B cell (primary cell): Measurements from ENCODE around the gene SPATA21. TPM values are rescaled to one million over a fixed set of nuclear protein-coding genes. Genes with fewer than 3 reads are reported as not detected.

Experiments used
- ATAC-seq: fragments of 200-7000 bp; cut with Tn5 transposase; one replicate; pipeline ENCODE4 v1.10.0; 2021; ENCODE audit warnings: low read depth, mild to moderate bottlenecking, moderate number of reproducible peaks, moderate library complexity
- CTCF ChIA-PET: fragments of 350-600 bp; sonication (Branson Sonifier 250); formaldehyde crosslinking; loops from one replicate; lab custom pipeline; 2021; ENCODE audit warnings: antibody characterized with exemption, inconsistent platforms; lab: Charles Lee
- POLR2A ChIA-PET: fragments of 350-600 bp; sonication (Branson Sonifier 250); formaldehyde crosslinking; loops from one replicate; lab custom pipeline; 2021; ENCODE audit warnings: antibody characterized with exemption; lab: Charles Lee
- DNase-seq: peaks from one replicate; pipeline ENCODE4 v3.0.0; 2013
- H2AFZ ChIP-seq: 2 replicates; pipeline ENCODE4 v1.6.1; 2012; ENCODE audit warnings: mild to moderate bottlenecking, low read depth, low read length; ENCODE audit not compliant: insufficient read depth, poor library complexity, severe bottlenecking
- H3K27ac ChIP-seq, 2 donors: 1 replicate in 1 of 2; 2 replicates in 1 of 2; pipeline ENCODE4 v1.5.1; 2012 to 2013; ENCODE audit warnings: low read length in 2 of 2, mild to moderate bottlenecking in 2 of 2, moderate library complexity in 1 of 2
- H3K27me3 ChIP-seq, 4 experiments: fragments of 200-600 bp in 1 of 4; sonication (generic) in 1 of 4; replicated peaks in 1 of 4; 1 replicate in 2 of 4; 2 replicates in 2 of 4; pipeline versions ENCODE4 v1.6.1 to v1.7.0; 2013 to 2016; ENCODE audit warnings: low read length in 3 of 4, mild to moderate bottlenecking in 2 of 4, mixed read lengths in 1 of 4, moderate library complexity in 1 of 4; ENCODE audit not compliant: insufficient read depth in 4 of 4, control insufficient read depth in 3 of 4; ENCODE audit errors: control extremely low read depth in 1 of 4
- H3K36me3 ChIP-seq, 2 experiments: replicated peaks in 1 of 2; 1 replicate in 1 of 2; 2 replicates in 1 of 2; pipeline versions ENCODE4 v1.6.1 to v1.7.1; 2013; ENCODE audit warnings: low read length in 1 of 2; ENCODE audit not compliant: insufficient read depth in 2 of 2, control insufficient read depth in 1 of 2; ENCODE audit errors: control extremely low read depth in 1 of 2, extremely low read depth in 1 of 2
- H3K4me1 ChIP-seq, 2 donors: fragments of 200-600 bp in 1 of 2; sonication (generic) in 1 of 2; 1 replicate in 1 of 2; 2 replicates in 1 of 2; pipeline versions ENCODE4 v1.5.1 to v1.6.1; 2013 to 2017; ENCODE audit warnings: low read length in 2 of 2; ENCODE audit not compliant: control insufficient read depth in 2 of 2, insufficient read depth in 2 of 2
- H3K4me2 ChIP-seq: replicated peaks from 2 replicates; pipeline ENCODE3; 2012; ENCODE audit warnings: mild to moderate bottlenecking, low read depth, low read length; ENCODE audit not compliant: poor library complexity, severe bottlenecking
- H3K4me3 ChIP-seq, 5 experiments: fragments of 200-600 bp in 1 of 5; sonication (generic) in 1 of 5; 1 replicate in 3 of 5; 2 replicates in 2 of 5; pipeline versions ENCODE4 v1.5.1 to v1.7.0; 2011 to 2016; ENCODE audit warnings: low read length in 4 of 5, mild to moderate bottlenecking in 4 of 5, low read depth in 2 of 5, control low read depth in 1 of 5, moderate library complexity in 1 of 5; ENCODE audit not compliant: insufficient read depth in 1 of 5; ENCODE audit errors: control extremely low read depth in 1 of 5, extremely low read depth in 1 of 5
- H3K79me2 ChIP-seq: fragments of 200-600 bp; sonication (generic); one replicate; pipeline ENCODE4 v1.6.0; 2016; ENCODE audit warnings: low read length; ENCODE audit not compliant: control insufficient read depth, insufficient read depth
- H3K9ac ChIP-seq: fragments of 200-600 bp; sonication (generic); 2 replicates; pipeline ENCODE4 v1.6.1; 2017; ENCODE audit warnings: mild to moderate bottlenecking, low read length, moderate library complexity
- H3K9me3 ChIP-seq, 3 donors: one replicate each; pipeline versions ENCODE4 v1.6.1 to v1.7.1; 2013; ENCODE audit warnings: low read length in 2 of 3; ENCODE audit not compliant: control insufficient read depth in 2 of 3, insufficient read depth in 1 of 3; ENCODE audit errors: control extremely low read depth in 1 of 3
- H4K20me1 ChIP-seq: 2 replicates; pipeline ENCODE4 v1.6.0; 2012; ENCODE audit warnings: mild to moderate bottlenecking, low read length; ENCODE audit not compliant: insufficient read depth, control insufficient read depth, poor library complexity, severe bottlenecking
- H3K27ac Mint-ChIP-seq: one replicate; pipeline ENCODE4 v1.8.0; 2021; ENCODE audit warnings: mixed read lengths
- H3K27me3 Mint-ChIP-seq: one replicate; pipeline ENCODE4 v1.8.0; 2021; ENCODE audit warnings: mixed read lengths
- H3K4me1 Mint-ChIP-seq: one replicate; pipeline ENCODE4 v1.8.0; 2021; ENCODE audit warnings: mixed read lengths
- H3K4me3 Mint-ChIP-seq: one replicate; pipeline ENCODE4 v1.8.0; 2021; ENCODE audit warnings: mixed read lengths
- H3K9me3 Mint-ChIP-seq: one replicate; pipeline ENCODE4 v1.8.0; 2022; ENCODE audit warnings: mixed read lengths; ENCODE audit not compliant: insufficient read depth
- CTCF ChIP-seq: fragments of 200-600 bp; IDR thresholded peaks from one replicate; pipeline ENCODE4 v1.8.0; 2022; ENCODE audit warnings: antibody characterized with exemption, mild to moderate bottlenecking
- EZH2 ChIP-seq: IDR thresholded peaks from 2 replicates; pipeline ENCODE4 v1.6.1; 2012; ENCODE audit warnings: borderline replicate concordance, low read depth, mild to moderate bottlenecking, moderate library complexity, low read length; ENCODE audit not compliant: insufficient read depth, poor library complexity, severe bottlenecking
- WGBS: methylation state at CpG from one replicate; pipeline ENCODE4 v1.1.5; 2013; ENCODE audit warnings: missing lambda C conversion rate; ENCODE audit not compliant: insufficient coverage; 5-methylcytosine and 5-hydroxymethylcytosine counted together
- intact Hi-C: fragments of 100-400 bp; cut with micrococcal nuclease; formaldehyde crosslinking; loops from one replicate; pipeline ENCODE4 v1.10.0; 2022
- polyA plus RNA-seq: library from polyadenylated mRNA; depleted of rRNA; stranded (reverse); fragments of >200 nt; gene quantifications from 2 replicates; pipeline ENCODE4 v1.2.3, GENCODE V29; 2012
- total RNA-seq, 2 donors: library from RNA; stranded (reverse); fragments of 120-200 nt in 1 of 2; gene quantifications; 1 replicate in 1 of 2; 2 replicates in 1 of 2; pipeline versions ENCODE4 v1.2.3 to v1.2.4, GENCODE V29; 2013 to 2022

The SPATA21 gene
- total and polyA plus RNA-seq, 2 donors (not counting 1 experiment from before 2014, with no cell fraction given) = 0.01 TPM; not detected in 1

- CTCF ChIA-PET = interaction anchor here (1.5 kb wide), 1 partner anchor 21 kb away, joined by 4 read pairs; the partner anchor contains the start of gene NECAP2
- H3K4me3 Mint-ChIP-seq = no peak overlapping the region
- ATAC-seq = no peak
Measured at GRCh38 chr1:16418823-16419425, 18.3 kb downstream of the SPATA21 start.

More at GRCh38 chr1:16418823-16419425, 18.3 kb downstream of the SPATA21 start:
- Histone ChIP-seq H4K20me1 (no peaks in the 10 kb centered on the region), H3K4me3 (no peak overlapping the region), H3K4me2 (no peak overlapping the region), H3K27ac (no peak overlapping the region), H3K4me1 (peaks cover 19 to 26% of the 10 kb centered on the region in 2 donors), H3K79me2 (no peaks in the 10 kb centered on the region), H2AFZ (no peak overlapping the region), H3K9ac (no peak overlapping the region), H3K27me3 (no peaks in the 10 kb centered on the region), H3K36me3 (no peaks in the 10 kb centered on the region), H3K9me3 (no peaks in the 10 kb centered on the region)
- Mint-ChIP-seq H3K27ac (peak overlapping the region; percentile 42), H3K27me3 (no peaks in the 10 kb centered on the region), H3K9me3 (no peaks in the 10 kb centered on the region), H3K4me1 (peaks cover 26% of the 10 kb centered on the region)
- DNase-seq = no peak
- TF ChIP-seq CTCF (no peak), EZH2 (no peak)
- 80% methylated on average over 6 of the region's 7 CpGs for WGBS
- POLR2A ChIA-PET = no interaction called here
- intact Hi-C loops = no loop called here
